AG09319 (cell line): ENCODE results near the gene CYP27A1.
"Not testable (repeated sequence)": the region's sequence is repeated elsewhere in the genome, so short reads cannot be mapped to it uniquely, and the experiment has no call there.

Experiments
- DNase-seq: peaks from one replicate; pipeline ENCODE4 v3.0.0-alpha.2; 2010; ENCODE audit warnings: low read depth; ENCODE audit errors: extremely low read depth
- TF ChIP-seq, protein P1 (sequence below): IDR thresholded peaks from 2 replicates; pipeline ENCODE4 v1.5.1; 2011; ENCODE audit warnings: low read depth, mild to moderate bottlenecking, inconsistent platforms, low read length, moderate library complexity

Gene CYP27A1

GRCh38 chr2:218832081-218832480 lies 50.1 kb downstream of the CYP27A1 start:
- TF ChIP-seq, protein P1, sequence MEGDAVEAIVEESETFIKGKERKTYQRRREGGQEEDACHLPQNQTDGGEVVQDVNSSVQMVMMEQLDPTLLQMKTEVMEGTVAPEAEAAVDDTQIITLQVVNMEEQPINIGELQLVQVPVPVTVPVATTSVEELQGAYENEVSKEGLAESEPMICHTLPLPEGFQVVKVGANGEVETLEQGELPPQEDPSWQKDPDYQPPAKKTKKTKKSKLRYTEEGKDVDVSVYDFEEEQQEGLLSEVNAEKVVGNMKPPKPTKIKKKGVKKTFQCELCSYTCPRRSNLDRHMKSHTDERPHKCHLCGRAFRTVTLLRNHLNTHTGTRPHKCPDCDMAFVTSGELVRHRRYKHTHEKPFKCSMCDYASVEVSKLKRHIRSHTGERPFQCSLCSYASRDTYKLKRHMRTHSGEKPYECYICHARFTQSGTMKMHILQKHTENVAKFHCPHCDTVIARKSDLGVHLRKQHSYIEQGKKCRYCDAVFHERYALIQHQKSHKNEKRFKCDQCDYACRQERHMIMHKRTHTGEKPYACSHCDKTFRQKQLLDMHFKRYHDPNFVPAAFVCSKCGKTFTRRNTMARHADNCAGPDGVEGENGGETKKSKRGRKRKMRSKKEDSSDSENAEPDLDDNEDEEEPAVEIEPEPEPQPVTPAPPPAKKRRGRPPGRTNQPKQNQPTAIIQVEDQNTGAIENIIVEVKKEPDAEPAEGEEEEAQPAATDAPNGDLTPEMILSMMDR, result no peak
- no peak for DNase-seq

GRCh38 chr2:218832520-218832919 lies 50.6 kb downstream of the CYP27A1 start:
- DNase-seq, result peak; percentile 8
- TF ChIP-seq, protein P1, result no peak

- DNase-seq, result no peak
- TF ChIP-seq, protein P1, result no peak
These were observed 51.2 kb downstream of the CYP27A1 start for GRCh38 chr2:218833023-218833609.

DNA sequence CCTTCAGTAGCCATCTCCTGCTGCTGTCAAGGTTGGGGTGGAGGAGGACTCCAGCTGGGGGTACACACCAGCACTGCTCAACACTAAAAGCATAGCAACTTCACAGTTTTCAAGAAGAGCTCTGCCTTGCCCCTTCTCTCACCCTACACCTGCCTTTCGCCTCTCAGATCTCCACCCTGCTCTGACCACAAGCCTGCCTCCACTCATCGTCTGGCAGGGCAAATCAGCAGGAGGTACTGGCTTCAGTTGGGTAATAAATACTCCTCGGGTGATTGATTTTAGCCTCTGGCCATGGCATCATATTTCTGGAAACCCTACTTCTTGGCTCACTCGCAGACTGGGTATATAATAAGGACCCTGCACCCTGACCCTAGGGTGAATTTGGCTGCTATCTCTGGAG lies 52.7 kb downstream of the CYP27A1 start:
- no peak for DNase-seq
- TF ChIP-seq, protein P1, result no peak

DNA sequence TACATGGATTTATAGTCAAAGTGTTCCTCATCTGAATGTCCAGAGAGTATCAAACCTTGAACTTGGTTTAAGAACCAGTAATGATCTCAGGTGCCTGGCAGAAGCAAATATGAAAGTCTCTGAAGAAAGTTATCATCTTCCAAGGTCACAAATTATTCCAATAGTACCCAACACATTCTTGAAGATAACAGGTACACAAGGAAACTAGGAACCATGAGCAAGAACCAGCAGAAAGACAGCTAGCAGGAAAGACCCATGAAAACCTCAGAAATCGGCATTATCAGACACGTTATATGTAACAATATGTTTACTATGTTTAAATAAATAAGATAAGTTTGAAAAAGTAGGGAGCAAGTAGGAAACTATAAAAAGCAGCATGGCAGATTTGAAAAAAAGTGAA lies 55.5 kb downstream of the CYP27A1 start:
- no peak for DNase-seq
- TF ChIP-seq, protein P1, result no peak

DNA sequence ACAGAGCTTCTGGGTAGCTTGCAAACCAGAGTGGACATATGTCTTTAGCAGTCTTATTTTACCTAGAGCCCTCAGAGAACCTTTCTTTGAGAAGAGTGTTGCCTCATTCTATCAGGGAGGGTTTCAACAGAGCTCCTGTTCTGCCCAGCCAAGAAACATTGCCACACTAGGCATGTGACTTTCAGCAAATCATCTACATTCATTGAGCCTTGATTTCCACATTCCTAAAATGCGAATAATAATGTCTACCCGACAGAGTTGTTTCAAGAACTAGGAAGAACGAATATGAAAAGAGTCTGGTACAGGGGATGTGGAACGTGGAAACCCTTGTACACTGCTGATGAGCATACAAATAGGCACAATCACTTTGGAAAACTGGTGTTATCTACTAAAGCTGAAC lies 57.5 kb downstream of the CYP27A1 start:
- TF ChIP-seq, protein P1, result no peak
- DNase-seq, result peak; percentile 32

DNA sequence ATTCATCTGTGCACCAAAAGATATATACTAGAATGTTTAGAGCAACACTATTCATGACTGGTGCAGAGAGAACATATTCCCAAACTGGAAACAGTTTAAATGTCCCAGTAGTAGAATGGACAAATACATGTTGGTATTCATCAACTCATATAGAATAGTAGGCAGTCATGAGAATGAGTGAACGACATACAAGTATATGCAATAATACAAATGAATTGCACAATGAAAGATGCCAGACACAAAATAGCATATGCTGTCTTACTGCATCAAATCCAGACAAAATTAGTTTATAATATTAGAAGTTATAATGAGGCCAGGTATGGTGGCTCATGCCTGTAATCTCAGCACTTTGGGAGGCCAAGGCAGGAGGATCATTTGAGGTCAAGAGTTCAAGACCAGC lies 57.9 kb downstream of the CYP27A1 start:
- TF ChIP-seq, protein P1, result no peak
- no peak for DNase-seq

DNA sequence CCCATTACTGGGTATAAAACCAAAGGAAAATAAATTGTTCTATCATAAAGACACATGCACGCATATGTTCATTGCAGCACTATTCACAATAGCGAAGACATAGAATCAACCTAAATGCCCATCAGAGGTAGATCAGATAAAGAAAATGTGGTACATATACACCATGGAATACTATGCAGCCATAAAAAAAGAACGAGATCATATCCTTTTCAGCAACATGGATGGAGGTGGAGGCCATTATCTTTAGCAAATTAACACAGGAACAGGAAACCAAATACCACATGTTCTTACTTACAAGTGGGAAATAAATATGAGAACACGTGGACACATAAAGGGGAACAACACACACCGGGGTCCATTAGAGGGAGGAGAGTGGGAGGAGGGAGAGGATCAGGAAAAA lies 62.4 kb downstream of the CYP27A1 start:
- DNase-seq, result not testable (repeated sequence)

GRCh38 chr2:218846963-218847362 lies 65.0 kb downstream of the CYP27A1 start:
- DNase-seq, result not testable (repeated sequence)
